Stimulated activated CD8-positive, alpha-beta memory T cell treated with anti-CD3 and anti-CD28 coated beads, Interleukin-4, amount 100 ng/mL, for 4 hours (primary cell): Measurements from ENCODE around the gene PODN.

Source experiments
- DNase-seq, 2 donors: peaks; one replicate each; pipeline ENCODE4 v3.0.0-alpha.2; 2020; ENCODE audit warnings: low read depth in 2 of 2, low spot score in 1 of 2

Gene PODN

GRCh38 chr1:53130878-53131589 lies 69.0 kb downstream of the PODN start:
- DNase-seq, result no peak

- DNase-seq, result no peak
Measured at GRCh38 chr1:53131590-53131938, 69.6 kb downstream of the PODN start.

GRCh38 chr1:53132176-53132575 lies 70.2 kb downstream of the PODN start:
- no peak for DNase-seq

GRCh38 chr1:53133261-53134041 lies 71.4 kb downstream of the PODN start:
- no peak for DNase-seq

GRCh38 chr1:53134042-53134485 lies 72.1 kb downstream of the PODN start:
- no peak for DNase-seq
